Measurements from ENCODE around the gene CHCHD1.
A peak's percentile ranks its signal among the peaks of the same experiment; 100 is the strongest.

CHCHD1 gene

DNA sequence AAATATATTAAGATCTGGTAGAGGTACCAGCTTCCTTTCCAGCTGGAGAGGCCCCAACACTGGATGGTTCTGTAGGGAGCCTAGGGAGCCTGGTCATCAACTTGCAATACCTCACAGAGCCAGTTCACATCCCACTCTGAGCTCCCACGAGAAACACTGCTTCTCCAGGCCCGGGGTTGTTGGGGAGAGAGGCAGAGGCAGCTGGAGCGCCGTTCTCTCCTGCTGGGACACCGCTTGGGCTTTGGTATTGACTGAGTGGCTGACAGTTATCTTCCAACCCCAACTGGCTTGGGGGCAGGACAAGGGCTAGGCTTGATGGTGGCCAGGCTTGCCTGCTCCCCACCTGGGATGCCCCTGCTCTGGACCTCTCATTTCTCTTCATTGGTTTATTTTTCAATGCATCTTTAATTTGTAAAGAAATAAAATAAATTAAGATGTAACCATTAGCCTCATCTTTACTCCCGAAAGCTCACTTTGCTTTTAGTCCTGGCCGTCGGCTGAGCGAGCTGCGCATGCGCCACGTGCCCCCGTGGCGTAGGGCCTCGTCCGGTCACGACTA, 10.0 kb upstream of the CHCHD1 start:
- Histone ChIP-seq H3K4me1 (ENCODE audit: insufficient read depth, low read length) (peaks cover 31% of the 10 kb centered on the region), H3K27me3 (ENCODE audit: control insufficient read depth in 1 of 2, insufficient read depth in 2 of 2, low read length in 2 of 2) (no peaks in the 10 kb centered on the region), H3K9ac (ENCODE audit: low read length) (peak overlapping the region; percentile 89), H3K9me3 (ENCODE audit: low read length) (no peaks in the 10 kb centered on the region), H3K4me3 (ENCODE audit: low read depth in 1 of 2, low read length in 2 of 2) (peak overlapping the region; percentile 90 to 100), H3K36me3 (ENCODE audit: insufficient read depth, low read length) (peaks cover 49% of the 10 kb centered on the region), H3K27ac (ENCODE audit: low read depth, low read length) (peak overlapping the region; percentile 99)

DNA sequence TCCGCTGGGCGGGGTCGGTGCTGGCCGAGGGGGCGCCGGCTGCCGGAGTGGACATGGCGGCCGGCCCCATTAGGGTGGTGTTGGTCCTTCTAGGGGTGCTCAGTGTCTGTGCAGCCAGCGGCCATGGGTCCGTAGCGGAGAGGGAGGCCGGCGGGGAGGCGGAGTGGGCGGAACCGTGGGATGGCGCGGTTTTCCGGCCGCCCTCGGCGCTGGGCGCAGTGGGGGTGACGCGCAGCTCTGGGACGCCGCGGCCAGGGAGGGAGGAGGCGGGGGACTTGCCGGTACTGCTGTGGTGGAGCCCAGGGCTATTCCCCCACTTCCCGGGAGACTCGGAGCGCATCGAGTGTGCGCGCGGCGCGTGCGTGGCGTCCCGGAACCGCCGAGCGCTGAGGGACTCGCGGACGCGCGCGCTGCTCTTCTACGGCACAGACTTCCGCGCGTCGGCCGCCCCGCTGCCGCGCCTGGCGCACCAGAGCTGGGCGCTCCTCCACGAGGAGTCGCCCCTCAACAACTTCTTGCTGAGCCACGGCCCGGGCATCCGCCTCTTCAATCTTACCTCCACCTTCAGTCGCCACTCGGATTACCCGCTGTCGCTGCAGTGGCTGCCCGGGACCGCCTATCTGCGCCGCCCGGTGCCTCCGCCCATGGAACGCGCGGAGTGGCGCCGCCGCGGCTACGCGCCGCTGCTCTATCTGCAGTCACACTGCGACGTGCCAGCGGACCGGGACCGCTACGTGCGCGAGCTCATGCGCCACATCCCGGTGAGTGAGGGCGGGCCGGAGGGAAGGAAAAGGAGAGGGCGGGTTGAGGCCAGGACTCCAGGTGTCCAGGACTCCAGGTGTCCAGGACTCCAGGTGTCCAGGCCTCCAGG, 9.3 kb upstream of the CHCHD1 start:
- Histone ChIP-seq H3K4me1 (ENCODE audit: insufficient read depth, low read length) (peaks cover 31% of the 10 kb centered on the region), H3K9ac (ENCODE audit: low read length) (peak overlapping the region; percentile 89), H3K27me3 (ENCODE audit: control insufficient read depth in 1 of 2, insufficient read depth in 2 of 2, low read length in 2 of 2) (no peaks in the 10 kb centered on the region), H3K27ac (ENCODE audit: low read depth, low read length) (peak overlapping the region; percentile 99), H3K36me3 (ENCODE audit: insufficient read depth, low read length) (peaks cover 45% of the 10 kb centered on the region), H3K4me3 (ENCODE audit: low read depth in 1 of 2, low read length in 2 of 2) (peak overlapping the region; percentile 90 to 100), H3K9me3 (ENCODE audit: low read length) (no peaks in the 10 kb centered on the region)

DNA sequence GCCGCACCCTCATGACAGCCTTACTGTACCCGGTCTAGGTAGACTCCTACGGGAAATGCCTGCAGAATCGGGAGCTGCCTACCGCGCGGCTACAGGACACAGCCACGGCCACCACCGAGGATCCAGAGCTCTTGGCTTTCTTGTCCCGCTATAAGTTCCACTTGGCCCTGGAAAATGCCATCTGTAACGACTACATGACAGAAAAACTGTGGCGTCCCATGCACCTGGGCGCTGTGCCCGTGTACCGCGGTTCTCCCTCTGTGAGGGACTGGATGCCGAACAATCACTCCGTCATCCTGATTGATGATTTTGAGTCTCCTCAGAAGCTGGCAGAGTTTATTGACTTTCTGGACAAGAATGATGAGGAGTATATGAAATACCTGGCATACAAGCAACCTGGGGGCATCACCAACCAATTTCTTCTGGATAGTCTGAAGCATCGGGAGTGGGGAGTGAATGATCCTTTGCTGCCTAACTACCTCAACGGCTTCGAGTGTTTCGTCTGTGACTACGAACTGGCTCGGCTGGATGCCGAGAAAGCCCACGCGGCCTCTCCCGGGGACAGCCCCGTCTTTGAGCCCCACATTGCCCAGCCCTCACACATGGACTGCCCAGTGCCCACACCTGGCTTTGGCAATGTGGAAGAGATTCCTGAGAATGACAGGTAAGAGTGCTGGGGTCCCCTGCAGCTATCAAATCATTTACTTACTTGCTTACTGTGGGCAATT, 8.5 kb upstream of the CHCHD1 start:
- Histone ChIP-seq H3K27me3 (ENCODE audit: control insufficient read depth in 1 of 2, insufficient read depth in 2 of 2, low read length in 2 of 2) (no peaks in the 10 kb centered on the region), H3K9me3 (ENCODE audit: low read length) (no peaks in the 10 kb centered on the region), H3K27ac (ENCODE audit: low read depth, low read length) (peak overlapping the region; percentile 99), H3K4me3 (ENCODE audit: low read depth in 1 of 2, low read length in 2 of 2) (peak overlapping the region; percentile 90 to 100), H3K4me1 (ENCODE audit: insufficient read depth, low read length) (peaks cover 31% of the 10 kb centered on the region), H3K36me3 (ENCODE audit: insufficient read depth, low read length) (peaks cover 40% of the 10 kb centered on the region), H3K9ac (ENCODE audit: low read length) (peak overlapping the region; percentile 89)

DNA sequence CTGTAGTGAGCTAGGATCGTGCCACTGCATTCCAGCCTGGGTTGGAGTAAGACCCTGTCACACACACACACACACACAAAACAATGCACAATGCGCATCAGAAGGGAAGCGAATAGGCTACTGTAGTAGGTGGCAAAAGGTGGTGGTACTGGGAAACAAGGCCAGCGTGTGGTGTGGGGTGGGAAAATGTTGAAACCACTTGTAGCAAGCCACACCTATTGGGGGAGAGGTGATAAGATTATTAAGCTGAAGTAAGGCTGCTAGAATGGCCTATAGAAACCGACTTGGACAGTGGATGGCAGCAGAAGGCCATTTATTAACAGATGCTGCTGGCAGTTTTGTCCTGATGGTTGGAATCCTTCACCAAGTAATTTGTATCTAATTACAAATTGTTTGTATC, 7.2 kb upstream of the CHCHD1 start:
- peaks cover 31% of the 10 kb centered on the region for H3K4me1 ChIP-seq (ENCODE audit: insufficient read depth, low read length)
- H3K9me3 ChIP-seq (ENCODE audit: low read length): no peaks in the 10 kb centered on the region
- H3K9ac ChIP-seq (ENCODE audit: low read length): no peak overlapping the region
- H3K4me3 ChIP-seq (ENCODE audit: low read depth in 1 of 2, low read length in 2 of 2): peak overlapping the region in 1 of 2 donors; percentile 26
- H3K27me3 ChIP-seq (ENCODE audit: control insufficient read depth in 1 of 2, insufficient read depth in 2 of 2, low read length in 2 of 2): no peaks in the 10 kb centered on the region
- no peak overlapping the region for H3K27ac ChIP-seq (ENCODE audit: low read depth, low read length)
- peaks cover 27% of the 10 kb centered on the region for H3K36me3 ChIP-seq (ENCODE audit: insufficient read depth, low read length)

DNA sequence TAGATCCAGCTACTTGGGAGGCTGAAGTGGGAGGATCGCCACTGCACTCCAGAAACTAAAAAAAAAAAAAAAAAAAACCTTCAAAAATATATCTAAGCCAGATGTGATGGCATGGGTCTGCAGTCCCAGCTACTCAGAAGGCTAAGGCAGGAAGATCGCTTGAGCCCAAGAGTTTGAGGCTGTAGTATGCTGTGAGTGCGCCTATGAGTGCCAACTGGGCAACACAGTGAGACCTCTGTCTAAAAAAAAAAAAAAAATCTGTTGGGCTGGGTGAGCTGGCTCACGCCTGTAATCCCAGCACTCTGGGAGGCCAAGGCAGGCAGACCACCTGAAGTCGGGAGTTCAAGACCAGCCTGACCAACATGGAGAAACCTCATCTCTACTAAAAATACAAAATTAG, 2.8 kb upstream of the CHCHD1 start:
- Histone ChIP-seq H3K4me3 (ENCODE audit: low read depth in 1 of 2, low read length in 2 of 2) (no peak overlapping the region), H3K4me1 (ENCODE audit: insufficient read depth, low read length) (peaks cover 45% of the 10 kb centered on the region), H3K27ac (ENCODE audit: low read depth, low read length) (no peak overlapping the region), H3K36me3 (ENCODE audit: insufficient read depth, low read length) (peaks cover 9% of the 10 kb centered on the region), H3K9ac (ENCODE audit: low read length) (no peak overlapping the region), H3K9me3 (ENCODE audit: low read length) (no peaks in the 10 kb centered on the region), H3K27me3 (ENCODE audit: control insufficient read depth in 1 of 2, insufficient read depth in 2 of 2, low read length in 2 of 2) (no peaks in the 10 kb centered on the region)

DNA sequence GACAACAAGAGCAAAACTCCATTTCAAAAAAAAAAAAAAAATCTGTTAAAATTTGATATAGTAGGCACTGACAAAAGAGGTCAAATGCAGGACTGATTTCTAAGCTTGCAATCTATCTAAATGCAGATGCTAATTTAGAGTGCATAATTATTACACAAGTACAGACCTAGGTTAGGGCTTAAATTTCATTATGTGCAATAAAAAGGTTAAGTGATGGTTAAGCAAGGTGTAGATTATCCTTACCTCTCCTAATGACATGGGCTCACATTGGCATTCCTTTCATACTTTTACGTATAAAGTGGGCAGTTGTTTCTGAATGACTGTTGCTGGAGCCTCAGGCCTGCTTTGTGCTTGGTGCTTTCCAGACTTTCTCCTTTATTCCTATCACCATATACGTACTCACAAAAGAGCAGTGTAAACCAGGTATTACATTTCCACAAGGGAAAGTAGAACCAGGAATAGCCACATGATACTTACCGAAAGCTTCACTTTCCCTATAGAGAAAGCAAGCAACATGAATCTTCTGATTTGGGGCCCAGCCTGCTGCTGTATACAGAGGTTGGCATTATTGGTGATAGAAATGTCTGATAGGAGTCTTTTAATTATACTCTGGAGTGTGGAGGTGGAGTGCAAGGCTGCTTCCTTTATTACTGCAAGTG, 2.2 kb upstream of the CHCHD1 start:
- Histone ChIP-seq H3K27ac (ENCODE audit: low read depth, low read length) (no peak overlapping the region), H3K27me3 (ENCODE audit: control insufficient read depth in 1 of 2, insufficient read depth in 2 of 2, low read length in 2 of 2) (no peaks in the 10 kb centered on the region), H3K9me3 (ENCODE audit: low read length) (no peaks in the 10 kb centered on the region), H3K36me3 (ENCODE audit: insufficient read depth, low read length) (peaks cover 9% of the 10 kb centered on the region), H3K4me3 (ENCODE audit: low read depth in 1 of 2, low read length in 2 of 2) (no peak overlapping the region), H3K9ac (ENCODE audit: low read length) (no peak overlapping the region), H3K4me1 (ENCODE audit: insufficient read depth, low read length) (peaks cover 39% of the 10 kb centered on the region)

DNA sequence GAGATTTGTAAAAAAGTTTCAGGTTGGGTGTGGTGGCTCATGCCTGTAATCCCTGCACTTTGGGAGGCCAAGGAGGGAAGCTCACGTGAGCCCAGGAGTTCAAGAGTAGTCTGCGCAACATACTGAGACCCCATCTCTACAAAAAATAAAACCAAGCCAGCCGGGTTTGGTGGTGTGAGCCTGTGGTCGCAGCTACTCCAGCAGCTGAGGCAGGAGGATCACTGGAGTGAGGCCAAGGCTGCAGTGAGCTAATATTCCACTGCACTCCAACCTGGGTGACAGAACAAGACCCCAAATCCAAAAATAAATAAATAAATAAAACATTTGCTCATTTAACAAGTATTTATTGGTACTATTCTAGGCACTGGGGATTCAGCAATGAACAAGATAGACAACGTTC, 1.5 kb upstream of the CHCHD1 start:
- no peak overlapping the region for H3K27ac ChIP-seq (ENCODE audit: low read depth, low read length)
- H3K9me3 ChIP-seq (ENCODE audit: low read length): no peaks in the 10 kb centered on the region
- H3K4me1 ChIP-seq (ENCODE audit: insufficient read depth, low read length): peaks cover 32% of the 10 kb centered on the region
- peak overlapping the region; percentile 83 for H3K9ac ChIP-seq (ENCODE audit: low read length)
- H3K27me3 ChIP-seq (ENCODE audit: control insufficient read depth in 1 of 2, insufficient read depth in 2 of 2, low read length in 2 of 2): no peaks in the 10 kb centered on the region
- no peak overlapping the region for H3K4me3 ChIP-seq (ENCODE audit: low read depth in 1 of 2, low read length in 2 of 2)
- peaks cover 6% of the 10 kb centered on the region for H3K36me3 ChIP-seq (ENCODE audit: insufficient read depth, low read length)

DNA sequence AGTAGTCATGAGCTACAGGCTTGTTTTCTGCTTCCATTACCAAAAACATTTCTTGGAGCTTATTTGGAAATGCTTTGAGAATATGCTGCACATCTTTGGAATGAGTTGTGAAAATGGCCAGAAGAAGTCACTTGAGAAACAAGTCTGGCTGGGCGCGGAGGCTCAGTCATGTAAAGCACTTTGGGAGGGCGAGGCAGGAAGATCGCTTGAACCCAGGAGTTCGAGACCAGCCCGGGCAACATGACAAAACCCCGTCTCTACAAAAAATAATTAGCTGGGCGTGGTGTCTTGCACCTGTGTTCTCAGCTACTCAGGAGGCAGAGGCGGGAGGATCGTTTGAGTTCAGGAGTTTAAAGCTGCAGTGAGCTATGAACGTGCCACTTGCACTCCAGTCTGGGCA, 882 bp upstream of the CHCHD1 start:
- Histone ChIP-seq H3K4me3 (ENCODE audit: low read depth in 1 of 2, low read length in 2 of 2) (peak overlapping the region; percentile 22 to 93), H3K27ac (ENCODE audit: low read depth, low read length) (no peak overlapping the region), H3K9ac (ENCODE audit: low read length) (peak overlapping the region; percentile 83), H3K36me3 (ENCODE audit: insufficient read depth, low read length) (no peaks in the 10 kb centered on the region), H3K27me3 (ENCODE audit: control insufficient read depth in 1 of 2, insufficient read depth in 2 of 2, low read length in 2 of 2) (no peaks in the 10 kb centered on the region), H3K9me3 (ENCODE audit: low read length) (no peaks in the 10 kb centered on the region), H3K4me1 (ENCODE audit: insufficient read depth, low read length) (peaks cover 28% of the 10 kb centered on the region)

DNA sequence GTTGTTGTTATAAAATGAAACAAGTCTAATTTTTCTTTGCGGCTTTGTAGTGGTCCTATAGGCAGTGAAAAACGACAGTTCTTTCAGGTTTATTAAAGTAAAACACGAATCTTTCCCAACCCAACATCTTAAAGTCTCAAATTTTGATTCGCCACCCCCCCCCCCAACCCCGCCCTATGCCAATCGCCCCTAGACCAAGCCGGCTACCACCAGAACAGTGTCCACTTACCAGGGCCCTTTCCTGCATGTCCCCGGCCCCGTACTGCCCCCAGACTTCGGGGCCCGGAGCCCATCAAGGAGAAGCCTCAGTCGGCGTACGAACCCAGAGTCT, 335 bp upstream of the CHCHD1 start:
- H3K4me3 ChIP-seq (ENCODE audit: low read depth in 1 of 2, low read length in 2 of 2): peak overlapping the region; percentile 22 to 93
- no peaks in the 10 kb centered on the region for H3K36me3 ChIP-seq (ENCODE audit: insufficient read depth, low read length)
- H3K27ac ChIP-seq (ENCODE audit: low read depth, low read length): peak overlapping the region; percentile 38
- H3K4me1 ChIP-seq (ENCODE audit: insufficient read depth, low read length): peaks cover 33% of the 10 kb centered on the region
- H3K9ac ChIP-seq (ENCODE audit: low read length): peak overlapping the region; percentile 83
- no peaks in the 10 kb centered on the region for H3K9me3 ChIP-seq (ENCODE audit: low read length)
- H3K27me3 ChIP-seq (ENCODE audit: control insufficient read depth in 1 of 2, insufficient read depth in 2 of 2, low read length in 2 of 2): no peaks in the 10 kb centered on the region

DNA sequence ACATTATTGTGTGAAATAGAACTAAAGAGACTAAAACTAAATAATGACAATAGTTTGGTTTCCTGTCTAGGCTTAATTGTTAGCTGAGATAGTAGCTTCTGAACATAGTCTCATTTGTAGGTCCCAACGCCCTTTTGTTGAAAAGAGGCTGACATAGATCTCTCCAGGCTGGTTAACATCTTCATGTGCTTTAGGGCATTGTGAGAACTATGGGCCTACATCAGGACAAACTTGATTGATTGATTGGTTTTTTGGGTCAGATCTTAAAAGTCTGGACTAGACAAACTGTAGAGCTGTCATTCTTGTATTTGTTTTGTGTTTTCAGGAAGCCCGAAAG, 869 bp downstream of the CHCHD1 start:
- Histone ChIP-seq H3K9me3 (ENCODE audit: low read length) (no peaks in the 10 kb centered on the region), H3K36me3 (ENCODE audit: insufficient read depth, low read length) (no peaks in the 10 kb centered on the region), H3K9ac (ENCODE audit: low read length) (no peak overlapping the region), H3K27me3 (ENCODE audit: control insufficient read depth in 1 of 2, insufficient read depth in 2 of 2, low read length in 2 of 2) (no peaks in the 10 kb centered on the region), H3K27ac (ENCODE audit: low read depth, low read length) (peak overlapping the region; percentile 38), H3K4me3 (ENCODE audit: low read depth in 1 of 2, low read length in 2 of 2) (peak overlapping the region in 1 of 2 donors; percentile 93), H3K4me1 (ENCODE audit: insufficient read depth, low read length) (peaks cover 43% of the 10 kb centered on the region)

DNA sequence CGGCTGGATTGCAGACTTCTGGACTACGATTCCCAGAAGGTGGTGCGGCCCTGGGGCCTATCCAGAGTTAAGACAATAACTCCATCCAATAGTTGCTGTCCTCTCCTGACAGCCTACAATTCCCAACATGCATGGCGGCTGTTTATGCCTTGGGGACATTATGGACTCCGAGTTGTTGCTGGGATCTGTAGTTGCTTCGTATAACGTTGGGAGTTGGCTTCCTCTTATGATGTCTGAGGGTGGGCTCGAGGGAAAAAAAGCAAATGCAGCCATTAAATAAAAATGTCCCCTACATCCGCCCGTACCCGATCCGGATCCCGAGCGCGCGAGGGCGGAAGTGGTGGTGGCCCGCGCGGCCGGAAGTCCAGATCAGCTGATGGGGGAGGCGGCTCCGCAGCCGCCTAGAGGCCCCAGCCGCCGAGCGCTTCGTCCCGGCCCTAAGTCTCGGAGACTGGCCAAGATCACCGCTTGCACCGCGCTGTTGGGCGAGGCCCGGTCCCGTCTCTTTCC, 3.4 kb downstream of the CHCHD1 start, which contains the start of gene ZSWIM8:
Gene ZSWIM8, plus strand, starts transcription at position 396 of the 510 bp plus-strand sequence. CDS start 273 bp downstream, outside the sequence.
- no peaks in the 10 kb centered on the region for H3K27me3 ChIP-seq (ENCODE audit: control insufficient read depth in 1 of 2, insufficient read depth in 2 of 2, low read length in 2 of 2)
- H3K4me1 ChIP-seq (ENCODE audit: insufficient read depth, low read length): peaks cover 47% of the 10 kb centered on the region
- peak within 1 kb of the TSS; percentile 84 to 87 for H3K4me3 ChIP-seq (ENCODE audit: low read depth in 1 of 2, low read length in 2 of 2)
- H3K36me3 ChIP-seq (ENCODE audit: insufficient read depth, low read length): peaks cover 15% of the 10 kb centered on the region
- H3K9ac ChIP-seq (ENCODE audit: low read length): peak within 1 kb of the TSS; percentile 97
- no peaks in the 10 kb centered on the region for H3K9me3 ChIP-seq (ENCODE audit: low read length)
- H3K27ac ChIP-seq (ENCODE audit: low read depth, low read length): peak within 1 kb of the TSS; percentile 93

Measured in muscle layer of colon (tissue), 2 donors.